GM21723 (cell line): Measurements from ENCODE around the gene LSR.

Experiments
- ATAC-seq: cut with Tn5 transposase; IDR thresholded peaks from one replicate; pipeline ENCODE4 v1.9.1; 2021; ENCODE audit warnings: mild to moderate bottlenecking, moderate library complexity; ENCODE audit not compliant: unreplicated experiment

Gene LSR

GRCh38 chr19:35298561-35298972 is 49.8 kb downstream of the LSR start:
- no peak for ATAC-seq

- ATAC-seq, result no peak
Observed at GRCh38 chr19:35299523-35300338, 50.9 kb downstream of the LSR start.

GRCh38 chr19:35300339-35300649 is 51.5 kb downstream of the LSR start:
- ATAC-seq, result no peak

- ATAC-seq, result no peak
Observed at GRCh38 chr19:35301961-35302360, 53.2 kb downstream of the LSR start.

GRCh38 chr19:35302446-35302845 is 53.6 kb downstream of the LSR start:
- no peak for ATAC-seq

- ATAC-seq, result no peak
Observed at GRCh38 chr19:35303357-35303915, 54.6 kb downstream of the LSR start.

GRCh38 chr19:35304036-35304435 is 55.2 kb downstream of the LSR start:
- ATAC-seq, result no peak

GRCh38 chr19:35305181-35305580 is 56.4 kb downstream of the LSR start:
- ATAC-seq, result no peak

GRCh38 chr19:35306473-35307246 is 57.9 kb downstream of the LSR start:
- ATAC-seq, result no peak

- no peak for ATAC-seq
Observed at GRCh38 chr19:35307931-35308330, 59.1 kb downstream of the LSR start.

GRCh38 chr19:35308910-35309309 is 60.1 kb downstream of the LSR start:
- ATAC-seq, result no peak

GRCh38 chr19:35309481-35310279 is 60.9 kb downstream of the LSR start:
- no peak for ATAC-seq

- no peak for ATAC-seq
Observed at GRCh38 chr19:35310331-35310730, 61.5 kb downstream of the LSR start.

GRCh38 chr19:35310811-35311465 is 62.1 kb downstream of the LSR start:
- ATAC-seq, result no peak

GRCh38 chr19:35311901-35312665 is 63.3 kb downstream of the LSR start:
- no peak for ATAC-seq

- ATAC-seq, result no peak
Observed at GRCh38 chr19:35313587-35313986, 64.8 kb downstream of the LSR start.

- ATAC-seq, result no peak
Observed at GRCh38 chr19:35314031-35314430, 65.2 kb downstream of the LSR start.

GRCh38 chr19:35314858-35315470 is 66.2 kb downstream of the LSR start:
- ATAC-seq, result no peak

GRCh38 chr19:35315883-35316282 is 67.1 kb downstream of the LSR start:
- no peak for ATAC-seq

- no peak for ATAC-seq
Observed at GRCh38 chr19:35316560-35316959, 67.8 kb downstream of the LSR start.
